SK-N-SH treated with all-trans-retinoic acid at 6 μM for 48 hours (cell line): ENCODE data around the gene ELOVL6.

Source experiments
- ARNTL ChIP-seq: fragments of 450-650 bp; formaldehyde crosslinking; IDR thresholded peaks from 2 replicates; pipeline ENCODE4 v1.5.0; 2020; ENCODE audit warnings: low read depth, mild to moderate bottlenecking, moderate library complexity, borderline replicate concordance
- CSDC2 ChIP-seq: fragments of 250-450 bp; sonication (Bioruptor Pico); IDR thresholded peaks from 2 replicates; pipeline ENCODE4 v1.5.0; 2020; ENCODE audit warnings: mild to moderate bottlenecking, moderate library complexity
- ESRRG ChIP-seq: fragments of 250-450 bp; sonication (Bioruptor Pico); IDR thresholded peaks from 2 replicates; pipeline ENCODE4 v1.6.1; 2021; ENCODE audit warnings: mild to moderate bottlenecking
- GLIS3 ChIP-seq: fragments of 250-450 bp; sonication (Bioruptor Pico); IDR thresholded peaks from 2 replicates; pipeline ENCODE4 v1.5.0; 2020; ENCODE audit warnings: mild to moderate bottlenecking, moderate library complexity
- ISL1 ChIP-seq: fragments of 250-450 bp; sonication (Bioruptor Pico); IDR thresholded peaks from 2 replicates; pipeline ENCODE4 v2.1.2; 2022; ENCODE audit warnings: mild to moderate bottlenecking, moderate library complexity
- RARB ChIP-seq: fragments of 250-450 bp; sonication (Bioruptor Pico); IDR thresholded peaks from 2 replicates; pipeline ENCODE4 v1.8.0; 2021; ENCODE audit warnings: mild to moderate bottlenecking, moderate library complexity
- SNAI2 ChIP-seq: fragments of 250-450 bp; sonication (Bioruptor Pico); IDR thresholded peaks from 2 replicates; pipeline ENCODE4 v1.5.0; 2020; ENCODE audit warnings: mild to moderate bottlenecking, moderate library complexity
- TCF4 ChIP-seq: fragments of 250-450 bp; sonication (Bioruptor Pico); IDR thresholded peaks from 2 replicates; pipeline ENCODE4 v1.8.0; 2021; ENCODE audit warnings: mild to moderate bottlenecking, moderate library complexity, borderline replicate concordance
- ZC3H10 ChIP-seq: fragments of 250-450 bp; sonication (Bioruptor Pico); IDR thresholded peaks from 2 replicates; pipeline ENCODE4 v1.5.1; 2021; ENCODE audit warnings: mild to moderate bottlenecking, moderate library complexity
- ZFP3 ChIP-seq: fragments of 250-450 bp; sonication (Bioruptor Pico); IDR thresholded peaks from 2 replicates; pipeline ENCODE4 v1.5.0; 2020; ENCODE audit warnings: mild to moderate bottlenecking, moderate library complexity
- ZFP30 ChIP-seq: fragments of 450-650 bp; formaldehyde crosslinking; IDR thresholded peaks from 2 replicates; pipeline ENCODE4 v1.5.0; 2022; ENCODE audit warnings: mild to moderate bottlenecking, moderate library complexity
- TF ChIP-seq, protein P1 (sequence below): fragments of 250-450 bp; sonication (Bioruptor Pico); IDR thresholded peaks from 2 replicates; pipeline ENCODE4 v1.5.1; 2020; ENCODE audit warnings: low read depth, mild to moderate bottlenecking, moderate library complexity
- TF ChIP-seq, protein P2 (sequence below): fragments of 250-450 bp; sonication (Bioruptor Pico); IDR thresholded peaks from 2 replicates; pipeline ENCODE4 v1.8.0; 2020; ENCODE audit warnings: mild to moderate bottlenecking, moderate library complexity, borderline replicate concordance
- TF ChIP-seq, protein P3 (sequence below): fragments of 250-450 bp; sonication (Bioruptor Pico); IDR thresholded peaks from 2 replicates; pipeline ENCODE4 v1.5.0; 2020; ENCODE audit warnings: mild to moderate bottlenecking, moderate library complexity

DNA sequence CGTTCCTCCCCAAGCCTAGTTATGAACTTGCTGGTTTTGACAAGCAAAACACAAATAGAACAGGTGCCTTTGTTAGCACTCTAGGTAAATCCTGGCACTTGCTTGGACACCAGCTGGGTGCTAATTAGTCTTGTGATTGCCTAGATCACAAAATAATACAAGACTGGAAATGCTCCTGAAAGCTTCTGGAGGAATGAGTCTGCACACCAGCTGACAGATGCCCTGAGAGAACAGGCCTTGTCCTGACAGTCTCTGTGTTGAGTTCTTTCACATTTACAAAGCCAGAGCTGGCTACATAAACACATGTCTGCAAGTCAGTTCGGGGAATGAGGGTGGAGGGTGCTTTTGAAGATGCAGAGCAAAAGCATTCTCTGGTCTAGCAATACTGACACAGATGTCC, 93.8 kb downstream of the ELOVL6 start:
- no peak for TF ChIP-seq ISL1 (CRISPR knock-in tag)
- no peak for TF ChIP-seq ZC3H10 (CRISPR knock-in tag)
- TF ChIP-seq, protein P1, sequence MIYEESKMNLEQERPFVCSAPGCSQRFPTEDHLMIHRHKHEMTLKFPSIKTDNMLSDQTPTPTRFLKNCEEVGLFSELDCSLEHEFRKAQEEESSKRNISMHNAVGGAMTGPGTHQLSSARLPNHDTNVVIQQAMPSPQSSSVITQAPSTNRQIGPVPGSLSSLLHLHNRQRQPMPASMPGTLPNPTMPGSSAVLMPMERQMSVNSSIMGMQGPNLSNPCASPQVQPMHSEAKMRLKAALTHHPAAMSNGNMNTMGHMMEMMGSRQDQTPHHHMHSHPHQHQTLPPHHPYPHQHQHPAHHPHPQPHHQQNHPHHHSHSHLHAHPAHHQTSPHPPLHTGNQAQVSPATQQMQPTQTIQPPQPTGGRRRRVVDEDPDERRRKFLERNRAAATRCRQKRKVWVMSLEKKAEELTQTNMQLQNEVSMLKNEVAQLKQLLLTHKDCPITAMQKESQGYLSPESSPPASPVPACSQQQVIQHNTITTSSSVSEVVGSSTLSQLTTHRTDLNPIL (CRISPR knock-in tag) = no peak
- no peak for TF ChIP-seq ZFP30
- TF ChIP-seq ARNTL (CRISPR knock-in tag) = no peak
- no peak for TF ChIP-seq TCF4 (CRISPR knock-in tag)
- TF ChIP-seq ZFP3 (CRISPR knock-in tag) = no peak
- TF ChIP-seq CSDC2 (CRISPR knock-in tag) = no peak
- TF ChIP-seq, protein P2, sequence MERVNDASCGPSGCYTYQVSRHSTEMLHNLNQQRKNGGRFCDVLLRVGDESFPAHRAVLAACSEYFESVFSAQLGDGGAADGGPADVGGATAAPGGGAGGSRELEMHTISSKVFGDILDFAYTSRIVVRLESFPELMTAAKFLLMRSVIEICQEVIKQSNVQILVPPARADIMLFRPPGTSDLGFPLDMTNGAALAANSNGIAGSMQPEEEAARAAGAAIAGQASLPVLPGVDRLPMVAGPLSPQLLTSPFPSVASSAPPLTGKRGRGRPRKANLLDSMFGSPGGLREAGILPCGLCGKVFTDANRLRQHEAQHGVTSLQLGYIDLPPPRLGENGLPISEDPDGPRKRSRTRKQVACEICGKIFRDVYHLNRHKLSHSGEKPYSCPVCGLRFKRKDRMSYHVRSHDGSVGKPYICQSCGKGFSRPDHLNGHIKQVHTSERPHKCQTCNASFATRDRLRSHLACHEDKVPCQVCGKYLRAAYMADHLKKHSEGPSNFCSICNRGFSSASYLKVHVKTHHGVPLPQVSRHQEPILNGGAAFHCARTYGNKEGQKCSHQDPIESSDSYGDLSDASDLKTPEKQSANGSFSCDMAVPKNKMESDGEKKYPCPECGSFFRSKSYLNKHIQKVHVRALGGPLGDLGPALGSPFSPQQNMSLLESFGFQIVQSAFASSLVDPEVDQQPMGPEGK (CRISPR knock-in tag) = no peak
- no peak for TF ChIP-seq SNAI2
- no peak for TF ChIP-seq RARB (CRISPR knock-in tag)
- TF ChIP-seq, protein P3, sequence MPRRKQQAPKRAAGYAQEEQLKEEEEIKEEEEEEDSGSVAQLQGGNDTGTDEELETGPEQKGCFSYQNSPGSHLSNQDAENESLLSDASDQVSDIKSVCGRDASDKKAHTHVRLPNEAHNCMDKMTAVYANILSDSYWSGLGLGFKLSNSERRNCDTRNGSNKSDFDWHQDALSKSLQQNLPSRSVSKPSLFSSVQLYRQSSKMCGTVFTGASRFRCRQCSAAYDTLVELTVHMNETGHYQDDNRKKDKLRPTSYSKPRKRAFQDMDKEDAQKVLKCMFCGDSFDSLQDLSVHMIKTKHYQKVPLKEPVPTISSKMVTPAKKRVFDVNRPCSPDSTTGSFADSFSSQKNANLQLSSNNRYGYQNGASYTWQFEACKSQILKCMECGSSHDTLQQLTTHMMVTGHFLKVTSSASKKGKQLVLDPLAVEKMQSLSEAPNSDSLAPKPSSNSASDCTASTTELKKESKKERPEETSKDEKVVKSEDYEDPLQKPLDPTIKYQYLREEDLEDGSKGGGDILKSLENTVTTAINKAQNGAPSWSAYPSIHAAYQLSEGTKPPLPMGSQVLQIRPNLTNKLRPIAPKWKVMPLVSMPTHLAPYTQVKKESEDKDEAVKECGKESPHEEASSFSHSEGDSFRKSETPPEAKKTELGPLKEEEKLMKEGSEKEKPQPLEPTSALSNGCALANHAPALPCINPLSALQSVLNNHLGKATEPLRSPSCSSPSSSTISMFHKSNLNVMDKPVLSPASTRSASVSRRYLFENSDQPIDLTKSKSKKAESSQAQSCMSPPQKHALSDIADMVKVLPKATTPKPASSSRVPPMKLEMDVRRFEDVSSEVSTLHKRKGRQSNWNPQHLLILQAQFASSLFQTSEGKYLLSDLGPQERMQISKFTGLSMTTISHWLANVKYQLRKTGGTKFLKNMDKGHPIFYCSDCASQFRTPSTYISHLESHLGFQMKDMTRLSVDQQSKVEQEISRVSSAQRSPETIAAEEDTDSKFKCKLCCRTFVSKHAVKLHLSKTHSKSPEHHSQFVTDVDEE = no peak
- no peak for TF ChIP-seq ESRRG (CRISPR knock-in tag)
- no peak for TF ChIP-seq GLIS3 (CRISPR knock-in tag)
